HUES64 (cell line): Measurements from ENCODE around the gene NGEF.

Experiments used
- H3K27ac ChIP-seq: 2 replicates; pipeline ENCODE4 v1.7.0; 2013; ENCODE audit warnings: low read depth, low read length, inconsistent platforms
- H3K27me3 ChIP-seq: 2 replicates; pipeline ENCODE4 v1.6.1; 2013; ENCODE audit warnings: mild to moderate bottlenecking, low read length; ENCODE audit not compliant: insufficient read depth
- H3K36me3 ChIP-seq: 2 replicates; pipeline ENCODE4 v1.6.1; 2013; ENCODE audit warnings: mild to moderate bottlenecking, low read length; ENCODE audit not compliant: insufficient read depth
- H3K4me1 ChIP-seq: 2 replicates; pipeline ENCODE4 v1.6.1; 2013; ENCODE audit warnings: mild to moderate bottlenecking, low read length, moderate library complexity; ENCODE audit not compliant: insufficient read depth
- H3K4me3 ChIP-seq: 2 replicates; pipeline ENCODE4 v1.5.1; 2013; ENCODE audit warnings: mild to moderate bottlenecking, low read length, moderate library complexity
- H3K9ac ChIP-seq: 2 replicates; pipeline ENCODE4 v1.6.1; 2013; ENCODE audit warnings: mild to moderate bottlenecking, low read depth, low read length
- H3K9me3 ChIP-seq: 2 replicates; pipeline ENCODE4 v1.6.1; 2013; ENCODE audit warnings: low read depth, low read length; ENCODE audit not compliant: insufficient read depth
- WGBS: fragments of 150-250, 120-280 bp; methylation state at CpG from one replicate; pipeline ENCODE4 v1.1.7; 2013; ENCODE audit warnings: missing lambda C conversion rate; 5-methylcytosine and 5-hydroxymethylcytosine counted together

Gene NGEF

DNA sequence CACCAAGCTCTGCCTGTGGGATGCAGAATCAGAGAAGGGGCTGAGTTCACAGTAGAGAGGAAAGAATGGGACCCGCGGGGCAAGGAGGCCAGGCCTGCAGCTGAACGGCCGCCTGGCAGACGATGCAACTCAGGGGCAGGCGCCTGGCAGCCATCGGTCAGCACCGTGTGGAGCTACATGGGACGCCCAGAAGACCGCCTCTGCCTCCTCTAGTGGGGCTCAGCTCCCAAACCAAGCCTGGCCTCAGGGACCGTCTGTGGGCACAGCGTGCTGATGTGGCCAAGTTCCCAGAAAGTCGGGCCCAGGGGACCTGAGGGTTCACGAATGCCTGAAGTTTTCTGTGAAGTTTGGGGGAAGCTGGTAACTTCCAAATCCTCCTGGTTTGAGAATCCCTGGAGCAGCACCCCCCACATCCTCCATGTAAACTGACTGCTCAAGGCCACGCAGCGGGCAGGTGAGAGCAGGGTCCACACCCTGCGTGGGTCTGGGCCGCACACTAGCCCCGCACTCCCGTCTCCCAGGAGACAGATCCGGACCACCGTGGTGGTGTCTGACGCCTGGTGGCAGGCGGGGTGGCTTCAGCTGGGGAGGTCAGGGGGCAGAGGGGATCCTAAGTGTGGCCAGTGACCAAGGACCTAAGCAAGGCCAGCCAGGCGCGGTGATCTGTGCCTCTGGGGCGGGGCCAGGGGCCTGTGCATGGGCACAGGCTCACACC lies 128.3 kb downstream of the NGEF start:
- Histone ChIP-seq H3K9ac (no peak overlapping the region; the same call in 1 of the 2 replicates), H3K27ac (no peak overlapping the region), H3K27me3 (no peaks in the 10 kb centered on the region), H3K36me3 (no peaks in the 10 kb centered on the region), H3K4me1 (no peaks in the 10 kb centered on the region), H3K9me3 (no peaks in the 10 kb centered on the region), H3K4me3 (no peak overlapping the region)
- WGBS = 95% methylated on average over 27 of the region's 27 CpGs

DNA sequence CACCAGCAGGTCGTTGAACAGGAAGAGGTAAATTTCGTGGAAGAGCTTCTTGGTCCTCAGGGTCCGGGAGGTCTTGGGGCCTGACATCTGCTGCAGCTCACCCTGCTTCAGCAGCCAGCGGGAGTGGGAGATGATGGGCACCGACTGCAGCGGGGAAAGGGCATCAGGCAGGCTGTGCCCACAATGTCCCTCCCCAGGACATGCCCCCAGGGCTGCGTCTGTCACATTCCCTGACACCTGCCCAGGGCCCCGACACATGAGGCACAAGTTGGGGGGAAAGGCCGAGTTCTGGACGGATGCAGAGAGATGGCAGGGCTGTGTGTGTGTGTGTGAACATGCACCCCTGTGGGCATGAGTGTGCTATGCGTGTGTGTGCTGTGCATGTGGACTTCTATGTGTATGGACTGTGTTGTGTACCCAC lies 129.0 kb downstream of the NGEF start:
- H3K4me1 ChIP-seq = no peaks in the 10 kb centered on the region
- H3K9ac ChIP-seq = no peak overlapping the region
- H3K27ac ChIP-seq = no peak overlapping the region
- WGBS = 88% methylated on average over 11 of the region's 11 CpGs
- H3K9me3 ChIP-seq = no peaks in the 10 kb centered on the region
- no peaks in the 10 kb centered on the region for H3K36me3 ChIP-seq
- H3K4me3 ChIP-seq = no peak overlapping the region
- no peaks in the 10 kb centered on the region for H3K27me3 ChIP-seq

DNA sequence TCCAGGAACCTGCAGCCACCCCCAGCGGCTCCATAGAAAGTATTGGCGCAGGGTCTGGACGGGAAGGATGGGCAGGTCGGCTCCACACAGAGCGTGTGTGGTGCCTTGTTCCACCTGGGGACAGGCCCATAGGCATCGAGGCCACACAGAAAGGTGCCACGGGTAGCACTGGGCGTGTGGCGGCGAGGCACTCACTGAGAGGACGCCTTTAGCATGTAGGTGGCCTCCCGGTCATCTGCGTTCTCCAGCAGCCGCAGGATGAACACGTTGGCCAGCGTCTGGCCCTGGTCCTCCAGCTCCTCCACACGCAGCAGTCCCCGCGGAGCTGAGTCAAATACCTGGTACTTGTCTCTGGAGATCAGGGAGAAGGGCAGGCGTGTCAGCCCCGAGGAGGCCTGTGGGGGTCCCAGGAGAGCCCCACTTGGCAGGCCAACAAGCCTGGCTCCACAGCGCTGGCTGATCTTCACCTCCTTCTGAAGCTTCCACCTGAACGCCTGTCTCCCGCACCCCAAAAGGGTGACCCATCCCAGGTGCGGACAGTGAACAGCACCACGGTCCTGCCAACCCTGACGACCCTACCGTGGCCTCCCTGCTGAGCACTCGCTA lies 129.8 kb downstream of the NGEF start:
- 94% methylated on average over 29 of the region's 29 CpGs for WGBS
- Histone ChIP-seq H3K4me3 (no peak overlapping the region), H3K4me1 (no peaks in the 10 kb centered on the region), H3K36me3 (no peaks in the 10 kb centered on the region), H3K9ac (no peak overlapping the region), H3K27me3 (no peaks in the 10 kb centered on the region), H3K27ac (no peak overlapping the region), H3K9me3 (no peaks in the 10 kb centered on the region)

DNA sequence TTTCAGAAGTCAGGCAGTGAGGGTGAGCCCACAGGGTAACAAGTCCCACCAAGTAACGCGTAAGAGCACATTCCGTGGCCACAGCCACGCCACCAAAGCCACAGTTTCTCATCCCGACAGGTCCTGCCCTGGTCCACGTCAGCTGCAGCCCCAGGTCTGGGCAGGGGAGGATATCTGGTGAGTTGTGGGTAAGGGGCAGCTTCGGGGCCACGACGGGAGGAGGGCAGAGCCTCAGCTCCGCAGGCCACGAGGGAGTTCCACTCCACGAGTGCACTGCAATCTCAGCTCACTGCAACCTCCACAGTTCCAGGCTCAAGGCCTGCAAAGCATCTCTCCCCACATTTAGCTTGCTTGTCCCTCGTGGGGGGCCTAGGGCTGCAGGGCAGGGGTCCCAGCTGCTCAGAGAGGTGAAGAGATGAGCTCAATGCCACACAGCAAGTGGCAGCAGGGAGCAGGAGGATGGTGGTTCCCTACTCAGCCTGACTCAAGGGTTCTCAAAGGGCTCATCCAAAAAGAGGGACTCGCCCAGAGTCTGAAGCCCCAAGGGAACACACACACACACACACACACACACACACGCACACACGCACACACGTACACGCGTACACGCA lies 130.4 kb downstream of the NGEF start:
- H3K27me3 ChIP-seq = peaks cover 6% of the 10 kb centered on the region
- WGBS = 92% methylated on average over 20 of the region's 20 CpGs
- H3K4me1 ChIP-seq = no peaks in the 10 kb centered on the region
- H3K4me3 ChIP-seq = no peak overlapping the region
- no peaks in the 10 kb centered on the region for H3K9me3 ChIP-seq
- no peak overlapping the region for H3K9ac ChIP-seq
- no peak overlapping the region for H3K27ac ChIP-seq
- H3K36me3 ChIP-seq = no peaks in the 10 kb centered on the region

DNA sequence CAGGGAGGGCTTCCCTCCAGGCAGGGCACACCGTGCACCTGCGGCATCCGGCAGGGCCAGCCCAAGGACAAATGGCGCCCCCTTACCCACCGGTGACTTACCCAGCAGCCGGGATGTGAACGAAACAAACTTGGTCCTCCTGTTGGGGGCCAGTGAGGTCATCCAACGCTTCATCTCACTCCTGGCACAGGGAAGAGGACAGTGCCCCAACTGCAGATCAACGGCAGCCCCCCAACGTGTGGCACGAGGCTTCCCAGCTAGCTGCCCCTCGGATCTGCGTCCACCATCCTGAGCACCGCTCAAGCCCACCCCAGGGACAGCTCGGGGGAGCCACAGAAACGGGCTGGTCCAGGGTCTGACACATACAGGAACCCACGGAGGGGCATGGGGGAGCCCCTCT lies 131.0 kb downstream of the NGEF start:
- no peaks in the 10 kb centered on the region for H3K36me3 ChIP-seq

DNA sequence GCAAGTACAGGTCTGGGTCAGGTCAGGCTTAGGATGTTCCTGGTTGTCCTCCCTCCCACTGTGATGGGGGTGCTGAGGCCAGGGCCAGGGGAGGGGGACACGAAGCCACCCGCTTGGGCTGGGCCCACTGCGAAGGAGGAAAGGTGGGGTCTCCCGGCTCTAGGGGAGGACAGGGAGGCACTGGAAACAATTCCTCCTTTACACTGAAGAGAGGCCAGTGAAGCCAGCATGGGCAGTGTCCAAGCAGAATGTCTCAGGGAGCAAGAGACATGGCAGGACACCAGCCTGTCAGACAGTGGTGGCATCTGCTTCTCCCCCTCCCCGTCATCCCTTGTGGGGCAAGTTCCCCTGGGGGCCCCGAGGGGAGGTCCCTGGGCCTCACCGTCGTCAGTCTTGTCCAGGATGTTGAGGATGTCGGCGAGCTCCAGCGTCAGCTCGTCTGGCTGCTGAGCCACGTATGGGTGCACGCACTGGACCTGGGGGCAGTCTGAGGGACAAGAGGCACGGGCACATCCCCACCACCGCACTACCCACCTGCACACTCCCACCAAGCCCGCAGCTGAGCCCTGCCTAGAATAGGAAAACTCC lies 132.2 kb downstream of the NGEF start:
- no peak overlapping the region for H3K27ac ChIP-seq
- 94% methylated on average over 16 of the region's 17 CpGs for WGBS
- no peaks in the 10 kb centered on the region for H3K4me1 ChIP-seq
- no peaks in the 10 kb centered on the region for H3K36me3 ChIP-seq
- H3K27me3 ChIP-seq = peaks cover 22% of the 10 kb centered on the region
- no peaks in the 10 kb centered on the region for H3K9me3 ChIP-seq
- no peak overlapping the region for H3K9ac ChIP-seq
- H3K4me3 ChIP-seq = no peak overlapping the region

More for the DNA sequence above, 131.0 kb downstream of the NGEF start:
- no peaks in the 10 kb centered on the region for H3K4me1 ChIP-seq
- WGBS = 94% methylated on average over 17 of the region's 17 CpGs
- no peak overlapping the region for H3K4me3 ChIP-seq
- peaks cover 11% of the 10 kb centered on the region for H3K27me3 ChIP-seq
- no peaks in the 10 kb centered on the region for H3K9me3 ChIP-seq
- H3K9ac ChIP-seq = no peak overlapping the region
- no peak overlapping the region for H3K27ac ChIP-seq

DNA sequence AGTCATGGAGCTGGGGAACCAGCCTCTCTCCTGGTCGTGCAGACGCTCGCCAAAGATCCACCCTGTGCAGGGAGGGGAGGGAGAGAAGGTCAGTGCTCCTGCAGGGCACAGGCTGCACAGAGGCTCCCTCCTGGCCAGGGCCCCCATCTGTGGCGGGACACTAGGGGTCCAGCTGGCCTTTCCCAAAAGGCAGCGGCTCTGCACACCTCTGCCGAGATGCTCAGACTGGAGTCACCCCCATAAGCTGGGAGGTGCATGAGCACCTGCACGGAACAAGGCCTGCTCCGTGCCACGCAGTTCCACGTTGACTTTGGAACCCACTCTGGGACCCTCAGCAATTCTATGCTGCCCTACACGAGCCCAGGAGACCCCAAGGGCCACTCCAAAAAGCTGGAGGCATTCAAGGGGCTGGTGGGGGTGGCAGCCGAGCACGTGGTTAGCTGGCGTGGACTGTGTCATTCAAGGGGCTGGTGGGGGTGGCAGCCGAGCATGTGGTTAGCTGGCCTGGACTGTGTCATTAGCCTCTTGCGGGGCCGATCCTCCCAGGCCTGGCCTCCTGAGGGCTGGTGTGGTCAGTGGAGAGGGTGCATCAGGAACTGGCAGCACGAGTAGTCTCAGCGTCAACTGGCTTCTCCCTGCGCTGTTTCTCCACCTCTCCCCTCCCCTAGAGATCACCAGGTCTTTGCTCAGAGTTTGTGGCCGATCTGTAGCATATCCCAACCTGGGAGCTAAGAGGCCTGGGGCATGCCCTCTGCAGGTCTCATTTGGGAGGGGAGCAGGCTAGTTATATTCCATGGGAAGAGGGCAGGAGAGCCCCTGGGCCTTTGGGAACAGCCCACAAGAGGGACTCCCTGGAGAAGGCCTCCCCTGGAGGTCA lies 133.2 kb downstream of the NGEF start:
- Histone ChIP-seq H3K4me1 (no peaks in the 10 kb centered on the region), H3K9me3 (no peaks in the 10 kb centered on the region), H3K9ac (no peak overlapping the region), H3K27ac (no peak overlapping the region), H3K4me3 (no peak overlapping the region), H3K27me3 (peaks cover 32% of the 10 kb centered on the region), H3K36me3 (no peaks in the 10 kb centered on the region)
- 93% methylated on average over 21 of the region's 21 CpGs for WGBS

DNA sequence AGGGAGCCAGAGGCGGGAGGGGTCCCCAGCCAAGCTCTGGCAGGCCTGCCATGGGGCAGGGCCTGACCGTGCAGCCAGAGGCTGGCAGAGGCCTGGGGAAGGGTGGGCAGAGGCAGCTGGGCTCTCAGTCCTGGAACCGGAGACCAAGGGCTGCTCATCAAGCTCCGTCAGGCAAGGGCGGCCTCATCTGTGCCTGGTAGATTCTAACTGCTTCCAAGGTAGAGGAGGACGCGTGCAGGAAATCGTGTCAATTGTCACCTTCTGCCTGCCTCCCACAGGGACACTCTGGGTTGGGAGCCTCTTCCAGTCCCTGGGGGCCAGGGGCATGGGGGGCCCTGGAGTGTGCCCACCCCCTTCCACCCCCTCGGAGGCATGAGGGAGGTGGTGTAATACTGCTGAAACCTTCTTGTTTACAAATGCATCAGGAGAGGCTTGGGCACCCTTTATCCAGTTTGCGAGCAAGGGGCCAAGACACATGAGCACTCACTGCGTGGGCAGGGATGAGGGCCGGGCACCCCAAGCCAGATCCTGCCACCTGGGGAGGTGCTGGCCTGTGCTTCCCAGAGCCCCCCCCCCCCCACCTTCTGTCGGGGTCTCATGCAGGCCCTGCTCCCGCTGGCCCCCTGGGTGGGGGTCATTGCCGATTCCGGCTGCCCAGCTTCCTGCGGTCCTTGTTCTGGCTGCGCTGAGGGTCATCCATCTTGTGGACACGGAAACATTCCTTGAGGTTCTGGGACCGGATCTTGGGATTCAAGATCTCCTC lies 134.0 kb downstream of the NGEF start:
- WGBS = 94% methylated on average over 20 of the region's 20 CpGs
- Histone ChIP-seq H3K9me3 (no peaks in the 10 kb centered on the region), H3K4me1 (no peaks in the 10 kb centered on the region), H3K4me3 (no peak overlapping the region), H3K9ac (no peak overlapping the region), H3K27me3 (peaks cover 35% of the 10 kb centered on the region), H3K27ac (no peak overlapping the region), H3K36me3 (no peaks in the 10 kb centered on the region)

DNA sequence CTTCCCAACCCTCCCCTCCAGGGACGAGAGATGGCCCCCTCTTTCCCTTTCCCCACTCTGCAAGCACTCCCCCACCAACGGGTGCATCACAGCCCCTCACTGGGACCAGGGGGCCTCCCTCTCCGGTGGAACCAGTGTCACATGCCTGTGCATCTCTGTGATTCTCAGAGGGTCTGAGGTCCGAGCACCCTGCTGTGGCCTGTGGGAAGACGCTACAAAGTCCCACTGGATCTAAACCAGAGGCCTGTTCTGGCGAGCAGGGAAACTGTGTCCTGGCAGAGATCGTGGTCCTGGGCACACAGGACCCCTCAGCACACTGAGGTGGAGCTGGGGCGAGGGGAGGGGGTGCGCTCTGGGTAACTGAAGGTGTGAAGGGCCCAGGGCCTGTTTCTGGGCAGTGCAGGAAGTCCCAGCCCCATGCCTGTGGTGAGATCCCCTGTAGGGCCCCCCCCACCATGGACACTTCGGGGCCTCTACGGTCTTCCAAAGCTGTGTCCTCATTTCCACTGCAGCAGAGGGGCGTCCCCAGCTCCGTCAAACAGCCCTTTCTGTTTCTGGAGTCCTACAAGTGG lies 135.0 kb downstream of the NGEF start:
- Histone ChIP-seq H3K4me3 (no peak overlapping the region), H3K9ac (no peak overlapping the region), H3K27me3 (peaks cover 35% of the 10 kb centered on the region), H3K9me3 (no peaks in the 10 kb centered on the region), H3K4me1 (no peaks in the 10 kb centered on the region), H3K36me3 (no peaks in the 10 kb centered on the region), H3K27ac (no peak overlapping the region)
- WGBS = 91% methylated on average over 13 of the region's 13 CpGs

DNA sequence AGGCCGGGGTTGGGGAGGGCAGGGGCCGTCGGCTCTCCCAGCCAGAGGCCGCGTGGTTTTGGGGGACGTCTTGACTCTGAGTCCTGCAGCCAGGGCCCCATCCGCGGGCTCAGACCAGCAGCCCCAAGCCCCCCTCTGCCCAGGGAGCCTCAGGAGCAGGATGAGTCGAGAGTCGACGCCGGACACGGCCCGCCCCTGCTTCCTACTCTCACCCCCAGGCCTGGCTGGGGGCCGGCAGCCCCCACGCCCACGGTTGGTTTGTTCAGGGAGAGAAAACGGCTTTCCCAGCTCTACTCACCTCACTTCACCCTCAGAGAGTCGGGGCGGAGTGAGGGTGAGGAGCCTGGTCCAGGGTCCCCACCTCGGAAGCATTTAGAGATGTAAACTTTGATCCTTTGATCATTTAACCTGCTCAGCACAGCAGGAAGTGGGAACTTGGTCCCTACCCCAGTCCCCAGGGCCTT lies 136.0 kb downstream of the NGEF start:
- Histone ChIP-seq H3K9me3 (no peaks in the 10 kb centered on the region), H3K27me3 (peaks cover 35% of the 10 kb centered on the region), H3K9ac (peak overlapping the region; percentile 66; the same call in 1 of the 2 replicates), H3K27ac (no peak overlapping the region), H3K4me1 (no peaks in the 10 kb centered on the region), H3K4me3 (peak overlapping the region; percentile 62), H3K36me3 (no peaks in the 10 kb centered on the region)
- WGBS = 17% methylated on average over 20 of the region's 21 CpGs
